Mesenchymal stem cell (in vitro differentiated cells and primary cell): ENCODE results near the gene SEZ6L2.
"Not testable (repeated sequence)": the region's sequence is repeated elsewhere in the genome, so short reads cannot be mapped to it uniquely, and the experiment has no call there.

ENCODE experiments used
- DNase-seq: peaks from one replicate; pipeline ENCODE4 v3.0.0-alpha.2; 2013
- H2AFZ ChIP-seq: one replicate; pipeline ENCODE4 v1.6.1; 2013; ENCODE audit warnings: low read depth, mild to moderate bottlenecking, control low read depth, inconsistent platforms, low read length, moderate library complexity
- H2AK5ac ChIP-seq: 2 replicates; pipeline ENCODE4 v1.6.1; 2013; ENCODE audit warnings: low read length, moderate library complexity, mild to moderate bottlenecking, inconsistent platforms; ENCODE audit not compliant: severe bottlenecking
- H2BK120ac ChIP-seq: one replicate; pipeline ENCODE4 v1.6.1; 2013; ENCODE audit warnings: low read depth, mild to moderate bottlenecking, inconsistent platforms, low read length, moderate library complexity
- H2BK12ac ChIP-seq, 2 experiments: one replicate each; pipeline ENCODE4 v1.6.1; 2013; ENCODE audit warnings: inconsistent platforms in 2 of 2, low read length in 2 of 2, mild to moderate bottlenecking in 2 of 2, moderate library complexity in 2 of 2, control low read depth in 1 of 2
- H2BK15ac ChIP-seq: one replicate; pipeline ENCODE4 v1.6.1; 2013; ENCODE audit warnings: mild to moderate bottlenecking, low read depth, inconsistent platforms; ENCODE audit not compliant: poor library complexity, severe bottlenecking
- H2BK5ac ChIP-seq: 2 replicates; pipeline ENCODE4 v1.6.1; 2013; ENCODE audit warnings: low read depth, mild to moderate bottlenecking, low read length, control low read depth, inconsistent platforms; ENCODE audit not compliant: poor library complexity, severe bottlenecking
- H3K14ac ChIP-seq, 2 experiments: one replicate each; pipeline ENCODE4 v1.6.1; 2013; ENCODE audit warnings: inconsistent platforms in 2 of 2, low read length in 2 of 2, control low read depth in 1 of 2, mild to moderate bottlenecking in 1 of 2, moderate library complexity in 1 of 2
- H3K18ac ChIP-seq, 2 experiments: one replicate each; pipeline ENCODE4 v1.6.1; 2013; ENCODE audit warnings: inconsistent platforms in 2 of 2, low read length in 2 of 2, control low read depth in 1 of 2, low read depth in 1 of 2, mild to moderate bottlenecking in 1 of 2
- H3K23ac ChIP-seq, 2 experiments: one replicate each; pipeline ENCODE4 v1.6.1; 2013; ENCODE audit warnings: inconsistent platforms in 2 of 2, low read length in 2 of 2, mild to moderate bottlenecking in 2 of 2, moderate library complexity in 2 of 2, control low read depth in 1 of 2
- H3K27ac ChIP-seq: 2 replicates; pipeline ENCODE4 v1.5.1; 2013; ENCODE audit warnings: mild to moderate bottlenecking, moderate library complexity, low read length, control low read depth, inconsistent platforms; ENCODE audit not compliant: poor library complexity, severe bottlenecking
- H3K27me3 ChIP-seq, 2 experiments: 2 replicates each; pipeline versions ENCODE4 v1.6.1 to v1.7.0; 2013; ENCODE audit warnings: low read length in 2 of 2, mild to moderate bottlenecking in 2 of 2, moderate library complexity in 2 of 2, control low read depth in 1 of 2, inconsistent platforms in 1 of 2; ENCODE audit not compliant: control insufficient read depth in 1 of 2, insufficient read depth in 1 of 2
- H3K36me3 ChIP-seq, 2 experiments: 2 replicates each; pipeline versions ENCODE4 v1.6.1 to v1.7.0; 2013; ENCODE audit warnings: low read length in 2 of 2, control low read depth in 1 of 2, inconsistent platforms in 1 of 2, low read depth in 1 of 2, mild to moderate bottlenecking in 1 of 2; ENCODE audit not compliant: insufficient read depth in 2 of 2, control insufficient read depth in 1 of 2
- H3K4ac ChIP-seq, 2 experiments: one replicate each; pipeline ENCODE4 v1.6.1; 2013; ENCODE audit warnings: inconsistent platforms in 2 of 2, low read length in 2 of 2, mild to moderate bottlenecking in 2 of 2, moderate library complexity in 2 of 2, control low read depth in 1 of 2, low read depth in 1 of 2
- H3K4me1 ChIP-seq: 2 replicates; pipeline ENCODE4 v1.6.1; 2013; ENCODE audit warnings: low read depth, low read length, control low read depth; ENCODE audit not compliant: control insufficient read depth, insufficient read depth
- H3K4me2 ChIP-seq: 2 replicates; pipeline ENCODE4 v1.6.1; 2013; ENCODE audit warnings: low read length, mild to moderate bottlenecking, inconsistent platforms; ENCODE audit not compliant: poor library complexity, severe bottlenecking
- H3K4me3 ChIP-seq, 2 experiments: 2 replicates each; pipeline versions ENCODE4 v1.5.1 to v1.7.0; 2013; ENCODE audit warnings: low read length in 2 of 2, mild to moderate bottlenecking in 2 of 2, control low read depth in 1 of 2, low read depth in 1 of 2; ENCODE audit not compliant: insufficient read depth in 1 of 2
- H3K79me1 ChIP-seq: replicated peaks from 2 replicates; pipeline ENCODE4 v1.6.1; 2013; ENCODE audit warnings: mild to moderate bottlenecking, control low read depth, low read length, inconsistent platforms; ENCODE audit not compliant: poor library complexity, severe bottlenecking
- H3K9ac ChIP-seq: 2 replicates; pipeline ENCODE4 v1.7.0; 2013; ENCODE audit warnings: mild to moderate bottlenecking, low read length, moderate library complexity
- H3K9me3 ChIP-seq: 2 replicates; pipeline ENCODE4 v1.7.0; 2013; ENCODE audit warnings: mild to moderate bottlenecking, low read length; ENCODE audit not compliant: control insufficient read depth
- H4K8ac ChIP-seq: one replicate; pipeline ENCODE4 v1.6.1; 2013; ENCODE audit warnings: inconsistent platforms, mild to moderate bottlenecking, low read length, moderate library complexity
- H4K91ac ChIP-seq: one replicate; pipeline ENCODE4 v1.6.1; 2013; ENCODE audit warnings: mild to moderate bottlenecking, low read length, inconsistent platforms
- WGBS: methylation state at CpG from one replicate; pipeline ENCODE4 v1.1.7; 2013; ENCODE audit warnings: mixed read lengths; 5-methylcytosine and 5-hydroxymethylcytosine counted together

Gene SEZ6L2

GRCh38 chr16:29931750-29932149, 32.4 kb upstream of the SEZ6L2 start:
- not testable (repeated sequence) for H2AK5ac ChIP-seq, DNase-seq, H3K36me3 ChIP-seq, H2BK15ac ChIP-seq, H3K27ac ChIP-seq, H3K4me2 ChIP-seq, H3K4me3 ChIP-seq, H3K9ac ChIP-seq, H3K27me3 ChIP-seq, H4K91ac ChIP-seq, H3K18ac ChIP-seq, H2AFZ ChIP-seq, H2BK5ac ChIP-seq, H3K4me1 ChIP-seq, H3K23ac ChIP-seq, H2BK120ac ChIP-seq, H3K4ac ChIP-seq, H3K9me3 ChIP-seq, H2BK12ac ChIP-seq, H3K14ac ChIP-seq, H3K79me1 ChIP-seq, H4K8ac ChIP-seq
- WGBS, result no CpG with 5 or more reads among the region's 2 CpGs

- Histone ChIP-seq H2AFZ (no peak overlapping the region), H3K27ac (no peak overlapping the region), H2BK12ac (no peak overlapping the region), H3K79me1 (peaks cover 15% of the 10 kb centered on the region), H3K4me1 (peaks cover 16% of the 10 kb centered on the region), H4K91ac (no peak overlapping the region), H3K18ac (no peak overlapping the region), H2AK5ac (peak overlapping the region; percentile 61), H2BK5ac (no peak overlapping the region), H4K8ac (no peak overlapping the region), H3K4me3 (peak overlapping the region in 1 of 2 experiments; percentile 82), H3K9ac (peak overlapping the region; percentile 93), H3K14ac (no peak overlapping the region), H2BK15ac (no peak overlapping the region), H3K27me3 (no peaks in the 10 kb centered on the region), H2BK120ac (no peak overlapping the region), H3K9me3 (no peaks in the 10 kb centered on the region), H3K4ac (peak overlapping the region in 1 of 2 experiments; percentile 32), H3K4me2 (peak overlapping the region; percentile 70), H3K36me3 (peaks cover 7 to 9% of the 10 kb centered on the region in 2 experiments), H3K23ac (no peak overlapping the region)
- no peak for DNase-seq
- 94% methylated on average over 11 of the region's 12 CpGs for WGBS
These were observed 27.9 kb upstream of the SEZ6L2 start for GRCh38 chr16:29927070-29927905.

- peak overlapping the region in 1 of 2 experiments; percentile 33 for H3K4ac ChIP-seq
- peaks cover 16% of the 10 kb centered on the region for H3K79me1 ChIP-seq
- peak overlapping the region; percentile 93 for H3K9ac ChIP-seq
- peak overlapping the region in 1 of 2 experiments; percentile 57 for H3K14ac ChIP-seq
- no peak overlapping the region for H2BK12ac ChIP-seq
- peaks cover 7 to 15% of the 10 kb centered on the region in 2 experiments for H3K36me3 ChIP-seq
- H4K8ac ChIP-seq, result peak overlapping the region; percentile 92
- H3K27me3 ChIP-seq, result no peaks in the 10 kb centered on the region
- H2BK15ac ChIP-seq, result no peak overlapping the region
- H2AK5ac ChIP-seq, result no peak overlapping the region
- H3K9me3 ChIP-seq, result no peaks in the 10 kb centered on the region
- no peak for DNase-seq
- H3K4me1 ChIP-seq, result peaks cover 16% of the 10 kb centered on the region
- H3K4me3 ChIP-seq, result peak overlapping the region; percentile 55 to 82
- 22% methylated on average over 12 of the region's 12 CpGs for WGBS
- H2BK5ac ChIP-seq, result no peak overlapping the region
- no peak overlapping the region for H2BK120ac ChIP-seq
- H3K18ac ChIP-seq, result peak overlapping the region; percentile 55 to 62
- no peak overlapping the region for H2AFZ ChIP-seq
- peak overlapping the region; percentile 21 for H3K27ac ChIP-seq
- peak overlapping the region; percentile 70 for H3K4me2 ChIP-seq
- no peak overlapping the region for H3K23ac ChIP-seq
- H4K91ac ChIP-seq, result peak overlapping the region; percentile 53
These were observed 27.3 kb upstream of the SEZ6L2 start for GRCh38 chr16:29926711-29927052.

DNA sequence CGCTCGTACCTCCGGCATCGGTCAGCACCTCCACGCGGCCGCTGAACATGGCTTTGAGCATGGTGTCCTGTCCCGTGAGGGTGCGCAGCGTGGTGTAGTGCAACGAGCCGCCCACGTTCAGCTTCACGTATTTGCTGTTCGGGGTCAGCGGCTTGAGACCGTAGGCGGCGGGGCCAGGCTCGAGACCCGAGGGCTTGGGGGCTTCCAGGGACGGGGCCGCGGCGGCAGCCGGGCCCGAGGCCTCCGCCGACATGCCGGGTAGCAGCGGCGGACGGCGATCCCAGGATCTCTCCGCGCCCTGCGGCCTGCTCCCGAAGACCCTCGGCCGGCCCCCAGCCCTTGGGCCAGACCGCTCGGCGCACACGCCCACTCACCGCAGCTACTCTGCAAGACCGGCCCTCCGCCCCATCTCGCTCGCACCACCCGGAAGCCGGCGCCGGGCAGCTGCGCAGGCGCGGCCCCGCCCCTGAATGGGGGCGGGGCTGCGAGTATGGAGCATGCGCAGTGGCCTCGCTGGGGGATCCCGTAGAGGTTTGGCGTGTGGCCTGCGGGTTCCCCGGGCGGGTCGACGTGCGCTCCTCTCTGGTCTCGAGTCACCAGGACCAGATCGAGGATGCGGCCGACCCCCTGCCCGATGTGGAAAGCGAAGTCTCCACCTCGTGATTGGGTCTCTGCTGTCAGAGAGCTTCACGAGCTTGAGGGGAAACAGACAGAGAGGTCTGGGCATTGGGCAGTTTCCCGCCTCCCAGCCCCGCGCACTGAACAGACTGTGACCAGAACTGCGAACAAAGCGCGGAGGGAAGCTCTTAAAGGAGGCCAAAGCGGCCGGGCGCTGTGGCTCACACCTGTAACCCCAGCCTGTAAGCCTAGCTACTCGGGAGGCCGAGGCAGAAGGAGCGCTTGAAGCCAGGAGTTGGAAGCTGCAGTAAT, 26.7 kb upstream of the SEZ6L2 start, which contains the start of gene KCTD13:
KCTD13 (minus strand) TSS at position 446 of the 930 bp plus-strand sequence; CDS start at position 253, 193 bp downstream.
- Histone ChIP-seq H3K4ac (peak within 1 kb of the TSS in 1 of 2 experiments; percentile 62), H3K27me3 (no peaks in the 10 kb centered on the region), H3K23ac (peak within 1 kb of the TSS in 1 of 2 experiments; percentile 64), H3K36me3 (peaks cover 7 to 21% of the 10 kb centered on the region in 2 experiments), H2BK5ac (no peak within 1 kb of the TSS), H3K9ac (peak within 1 kb of the TSS; percentile 93), H3K4me1 (peaks cover 16% of the 10 kb centered on the region), H2BK15ac (no peak within 1 kb of the TSS), H3K27ac (peak within 1 kb of the TSS; percentile 21), H2AFZ (peak within 1 kb of the TSS; percentile 48), H3K79me1 (peaks cover 17% of the 10 kb centered on the region), H2BK120ac (no peak within 1 kb of the TSS), H3K14ac (peak within 1 kb of the TSS in 1 of 2 experiments; percentile 92), H3K9me3 (no peaks in the 10 kb centered on the region), H2AK5ac (peak within 1 kb of the TSS; percentile 61), H3K4me2 (peak within 1 kb of the TSS; percentile 75), H4K8ac (peak within 1 kb of the TSS; percentile 92), H3K4me3 (peak within 1 kb of the TSS; percentile 82 to 88), H4K91ac (peak within 1 kb of the TSS; percentile 83), H3K18ac (peak within 1 kb of the TSS; percentile 72 to 93), H2BK12ac (no peak within 1 kb of the TSS)
- peak; percentile 87 for DNase-seq
- under 1% methylated on average over 78 of the region's 89 CpGs for whole genome bisulfite sequencing
